Activated T-cell treated with anti-CD3 and anti-CD28 coated beads for 4 hours (primary cell): Measurements from ENCODE around the gene WDR76.
"Not testable (repeated sequence)": the region's sequence is repeated elsewhere in the genome, so short reads cannot be mapped to it uniquely, and the experiment has no call there.

Source experiments
- DNase-seq: peaks from one replicate; pipeline ENCODE4 v3.0.0-alpha.2; 2020

The WDR76 gene

GRCh38 chr15:43824302-43825246 lies 2.2 kb upstream of the WDR76 start, which contains the start of gene MFAP1:
TSS of gene MFAP1 (minus strand) at chr15:43824690. CDS start at chr15:43824569, 121 bp downstream.
- peak; percentile 88 for DNase-seq

GRCh38 chr15:43825305-43825704 lies 1.5 kb upstream of the WDR76 start:
- not testable (repeated sequence) for DNase-seq

GRCh38 chr15:43826029-43826507 lies 734 bp upstream of the WDR76 start:
- DNase-seq, result no peak

- DNase-seq, result no peak
These were observed 1.4 kb downstream of the WDR76 start for GRCh38 chr15:43828061-43828657.

GRCh38 chr15:43829951-43830540 lies 3.2 kb downstream of the WDR76 start:
- DNase-seq, result not testable (repeated sequence)

GRCh38 chr15:43830691-43831275 lies 4.0 kb downstream of the WDR76 start:
- not testable (repeated sequence) for DNase-seq

GRCh38 chr15:43831519-43832052 lies 4.8 kb downstream of the WDR76 start:
- not testable (repeated sequence) for DNase-seq

- DNase-seq, result not testable (repeated sequence)
These were observed 5.7 kb downstream of the WDR76 start for GRCh38 chr15:43832485-43832884.

GRCh38 chr15:43845421-43845820 lies 18.6 kb downstream of the WDR76 start:
- DNase-seq, result no peak

- no peak for DNase-seq
These were observed 24.4 kb downstream of the WDR76 start for GRCh38 chr15:43851251-43851650.

GRCh38 chr15:43852607-43853006 lies 25.8 kb downstream of the WDR76 start:
- DNase-seq, result no peak

- no peak for DNase-seq
These were observed 28.0 kb downstream of the WDR76 start for GRCh38 chr15:43854801-43855200.

GRCh38 chr15:43859546-43859945 lies 32.7 kb downstream of the WDR76 start:
- no peak for DNase-seq

- DNase-seq, result not testable (repeated sequence)
These were observed 39.8 kb downstream of the WDR76 start for GRCh38 chr15:43866636-43867035.

GRCh38 chr15:43867096-43867495 lies 40.3 kb downstream of the WDR76 start:
- no peak for DNase-seq

GRCh38 chr15:43868406-43868805 lies 41.6 kb downstream of the WDR76 start:
- DNase-seq, result no peak

GRCh38 chr15:43871835-43872234 lies 45.0 kb downstream of the WDR76 start:
- no peak for DNase-seq

- DNase-seq, result no peak
These were observed 45.7 kb downstream of the WDR76 start for GRCh38 chr15:43872416-43873020.

- DNase-seq, result no peak
These were observed 46.8 kb downstream of the WDR76 start for GRCh38 chr15:43873651-43874050.

- DNase-seq, result no peak
These were observed 50.1 kb downstream of the WDR76 start for GRCh38 chr15:43876872-43877271.

GRCh38 chr15:43877371-43877770 lies 50.6 kb downstream of the WDR76 start:
- no peak for DNase-seq

GRCh38 chr15:43878446-43878845 lies 51.6 kb downstream of the WDR76 start:
- no peak for DNase-seq
